HG03159 (cell line): ENCODE measurements around the gene SLC12A4.
"Not testable (repeated sequence)": the region's sequence is repeated elsewhere in the genome, so short reads cannot be mapped to it uniquely, and the experiment has no call there.

Experiments used
- ATAC-seq: cut with Tn5 transposase; IDR thresholded peaks from one replicate; pipeline ENCODE4 v1.9.1; 2021; ENCODE audit warnings: mild to moderate bottlenecking, moderate library complexity; ENCODE audit not compliant: unreplicated experiment

SLC12A4 gene

GRCh38 chr16:67928561-67929364 is 39.7 kb downstream of the SLC12A4 start:
- ATAC-seq = peak; percentile 58

GRCh38 chr16:67928147-67928546 is 40.3 kb downstream of the SLC12A4 start:
- no peak for ATAC-seq

- ATAC-seq = no peak
Observed at GRCh38 chr16:67927131-67927941, 41.1 kb downstream of the SLC12A4 start.

GRCh38 chr16:67926181-67926750 is 42.2 kb downstream of the SLC12A4 start:
- no peak for ATAC-seq

GRCh38 chr16:67924140-67924906 is 44.1 kb downstream of the SLC12A4 start:
- ATAC-seq = no peak

GRCh38 chr16:67923414-67924116 is 44.9 kb downstream of the SLC12A4 start:
- no peak for ATAC-seq

- no peak for ATAC-seq
Observed at GRCh38 chr16:67922740-67923139, 45.7 kb downstream of the SLC12A4 start.

- no peak for ATAC-seq
Observed at GRCh38 chr16:67922221-67922620, 46.2 kb downstream of the SLC12A4 start.

GRCh38 chr16:67919622-67920221 is 48.7 kb downstream of the SLC12A4 start:
- ATAC-seq = no peak

GRCh38 chr16:67917852-67918236 is 50.6 kb downstream of the SLC12A4 start:
- ATAC-seq = no peak

- no peak for ATAC-seq
Observed at GRCh38 chr16:67917140-67917851, 51.1 kb downstream of the SLC12A4 start.

- ATAC-seq = no peak
Observed at GRCh38 chr16:67915831-67916723, 52.4 kb downstream of the SLC12A4 start.

GRCh38 chr16:67915496-67915769 is 53.0 kb downstream of the SLC12A4 start:
- not testable (repeated sequence) for ATAC-seq

- no peak for ATAC-seq
Observed at GRCh38 chr16:67914758-67915495, 53.5 kb downstream of the SLC12A4 start.

- no peak for ATAC-seq
Observed at GRCh38 chr16:67910158-67910557, 58.3 kb downstream of the SLC12A4 start.

- ATAC-seq = no peak
Observed at GRCh38 chr16:67909056-67909742, 59.2 kb downstream of the SLC12A4 start.
